ENCODE results near the gene ADGRG1.

ADGRG1 gene

GRCh38 chr16:57665541-57665940, 37.1 kb downstream of the ADGRG1 start:
- H3K9me3 ChIP-seq, result no peaks in the 10 kb centered on the region
- H3K27me3 ChIP-seq, result no peaks in the 10 kb centered on the region
- no peak for DNase-seq
- H3K4me1 ChIP-seq, result no peaks in the 10 kb centered on the region
- H3K4me3 ChIP-seq (ENCODE audit: low read depth, low read length), result no peak overlapping the region
- H3K36me3 ChIP-seq, result no peaks in the 10 kb centered on the region
- TF ChIP-seq CTCF (IDR thresholded peaks at IDR 0.05; ENCODE audit: low read depth, low read length), result no peak

DNA sequence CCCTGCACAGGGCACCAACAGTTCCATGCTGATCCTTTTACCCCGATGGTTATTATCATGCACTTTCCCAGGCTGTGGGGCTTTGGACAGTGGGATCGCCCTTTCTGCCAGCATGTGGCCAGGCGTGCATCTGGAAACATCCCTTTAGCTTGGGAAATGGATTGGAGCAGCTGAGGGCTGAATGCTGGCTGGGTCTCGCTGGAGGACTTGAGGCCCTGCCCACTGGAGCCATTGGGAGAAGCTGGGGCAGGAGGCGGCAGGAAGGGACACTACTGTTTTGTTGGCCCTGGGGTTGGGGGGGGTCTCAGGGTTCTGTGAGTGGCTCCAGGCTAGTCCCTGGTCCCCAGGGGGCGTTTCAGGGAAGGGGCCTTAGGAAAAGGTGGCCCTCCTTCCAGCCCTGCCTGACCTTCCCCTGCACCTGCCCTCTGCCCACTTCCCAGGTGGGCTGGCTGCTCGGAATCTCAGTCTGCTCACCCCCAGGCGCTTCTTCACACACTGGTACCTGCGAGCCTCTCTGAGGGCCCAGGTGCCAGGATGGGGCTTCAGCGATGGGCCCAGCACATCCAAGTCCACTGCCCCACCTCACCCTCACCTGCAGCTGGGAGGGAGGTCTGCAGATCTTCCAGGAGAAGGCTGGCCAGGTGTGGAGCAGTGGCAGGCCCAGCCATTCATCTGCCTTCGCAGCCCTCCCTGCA, 38.1 kb downstream of the ADGRG1 start:
- no peaks in the 10 kb centered on the region for H3K36me3 ChIP-seq
- no peak for TF ChIP-seq CTCF (IDR thresholded peaks at IDR 0.05; ENCODE audit: low read depth, low read length)
- no peak for DNase-seq
- H3K4me1 ChIP-seq, result no peaks in the 10 kb centered on the region
- H3K4me3 ChIP-seq (ENCODE audit: low read depth, low read length), result no peak overlapping the region
- no peaks in the 10 kb centered on the region for H3K9me3 ChIP-seq
- H3K27me3 ChIP-seq, result no peaks in the 10 kb centered on the region

DNA sequence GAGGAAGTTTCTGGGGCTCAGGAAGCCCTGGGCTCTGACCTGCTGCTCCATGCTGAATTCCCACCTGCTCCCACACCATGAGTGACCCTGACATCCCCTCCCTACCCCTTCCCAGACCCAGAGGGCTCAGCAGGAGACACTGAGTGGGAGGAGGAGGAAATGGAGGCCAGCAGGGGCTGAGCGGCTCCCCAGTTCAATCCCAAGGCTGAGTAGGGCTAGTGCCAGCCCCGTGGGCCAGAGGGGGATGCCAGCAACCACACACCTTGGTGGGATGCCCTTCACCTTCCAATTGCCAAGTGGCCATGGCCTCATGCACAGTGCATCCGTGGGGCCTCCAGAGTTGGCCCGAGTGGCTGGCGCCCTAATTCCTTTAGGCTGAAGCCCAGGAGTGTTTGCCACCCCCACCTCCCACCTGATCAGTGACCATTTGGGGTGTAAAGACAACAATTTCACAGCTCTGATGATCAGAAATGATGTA, 38.7 kb downstream of the ADGRG1 start:
- no peaks in the 10 kb centered on the region for H3K9me3 ChIP-seq
- no peak for DNase-seq
- H3K36me3 ChIP-seq, result no peaks in the 10 kb centered on the region
- no peak overlapping the region for H3K4me3 ChIP-seq (ENCODE audit: low read depth, low read length)
- no peak for TF ChIP-seq CTCF (IDR thresholded peaks at IDR 0.05; ENCODE audit: low read depth, low read length)
- no peaks in the 10 kb centered on the region for H3K27me3 ChIP-seq
- H3K4me1 ChIP-seq, result no peaks in the 10 kb centered on the region

GRCh38 chr16:57667526-57668262, 39.3 kb downstream of the ADGRG1 start:
- H3K36me3 ChIP-seq, result no peaks in the 10 kb centered on the region
- peak; percentile 20 for TF ChIP-seq CTCF (IDR thresholded peaks at IDR 0.05; ENCODE audit: low read depth, low read length)
- no peaks in the 10 kb centered on the region for H3K4me1 ChIP-seq
- DNase-seq, result no peak
- no peak overlapping the region for H3K4me3 ChIP-seq (ENCODE audit: low read depth, low read length)
- no peaks in the 10 kb centered on the region for H3K9me3 ChIP-seq
- no peaks in the 10 kb centered on the region for H3K27me3 ChIP-seq

- Histone ChIP-seq H3K4me3 (ENCODE audit: low read depth, low read length) (no peak within 1 kb of the TSS), H3K36me3 (no peaks in the 10 kb centered on the region), H3K27me3 (no peaks in the 10 kb centered on the region), H3K4me1 (no peaks in the 10 kb centered on the region), H3K9me3 (no peaks in the 10 kb centered on the region)
- no peak for TF ChIP-seq CTCF (IDR thresholded peaks at IDR 0.05; ENCODE audit: low read depth, low read length)
- no peak for DNase-seq
Observed at GRCh38 chr16:57668263-57668571, 39.8 kb downstream of the ADGRG1 start, which contains the start of gene ADGRG3. ADGRG3 (plus strand) TSS chr16:57668306; CDS start chr16:57668348, 42 bp downstream.
